MM.1S (cell line): ENCODE data around the gene RAB20.
"Not testable (repeated sequence)": the region's sequence is repeated elsewhere in the genome, so short reads cannot be mapped to it uniquely, and the experiment has no call there.

Experiments used
- DNase-seq: peaks from one replicate; pipeline ENCODE4 v3.0.0-alpha.2; 2015
- H2AFZ ChIP-seq: fragments of 300-600 bp; sonication (generic); 2 replicates; pipeline ENCODE4 v1.6.0; 2016; ENCODE audit warnings: antibody characterized with exemption, low read length
- H3F3A ChIP-seq: fragments of 300-600 bp; sonication (generic); 2 replicates; pipeline ENCODE4 v1.6.1; 2016; ENCODE audit warnings: mild to moderate bottlenecking, antibody characterized with exemption, low read length, moderate library complexity, mixed read lengths; ENCODE audit not compliant: insufficient read depth
- H3K27ac ChIP-seq: fragments of 300-600 bp; sonication (generic); 2 replicates; pipeline ENCODE4 v1.5.1; 2016; ENCODE audit warnings: mild to moderate bottlenecking, low read length
- H3K27me3 ChIP-seq: fragments of 300-600 bp; sonication (generic); replicated peaks from 2 replicates; pipeline ENCODE4 v1.6.0; 2016; ENCODE audit warnings: low read length; ENCODE audit not compliant: insufficient read depth
- H3K36me3 ChIP-seq: fragments of 300-600 bp; sonication (generic); replicated peaks from 2 replicates; pipeline ENCODE4 v1.6.1; 2016; ENCODE audit warnings: mild to moderate bottlenecking, low read length, mixed read lengths; ENCODE audit not compliant: insufficient read depth
- H3K4me1 ChIP-seq: fragments of 300-600 bp; sonication (generic); 2 replicates; pipeline ENCODE4 v1.6.1; 2016; ENCODE audit warnings: low read length, mixed read lengths
- H3K4me2 ChIP-seq: fragments of 300-600 bp; sonication (generic); 2 replicates; pipeline ENCODE4 v1.6.0; 2016; ENCODE audit warnings: low read depth, low read length
- H3K4me3 ChIP-seq: fragments of 300-600 bp; sonication (generic); 2 replicates; pipeline ENCODE4 v1.5.1; 2016; ENCODE audit warnings: low read length, mixed read lengths
- H3K79me2 ChIP-seq: fragments of 300-600 bp; sonication (generic); 2 replicates; pipeline ENCODE4 v1.6.1; 2016; ENCODE audit warnings: mixed run types, low read length, mixed read lengths
- H3K9ac ChIP-seq: fragments of 300-600 bp; sonication (generic); 2 replicates; pipeline ENCODE4 v1.6.1; 2016; ENCODE audit warnings: low read length, mixed read lengths
- H3K9me2 ChIP-seq: fragments of 300-600 bp; sonication (generic); replicated peaks from 2 replicates; pipeline ENCODE4 v1.6.1; 2016; ENCODE audit warnings: mild to moderate bottlenecking, low read length, mixed read lengths; ENCODE audit not compliant: insufficient read depth
- H3K9me3 ChIP-seq: fragments of 300-600 bp; sonication (generic); replicated peaks from 2 replicates; pipeline ENCODE4 v1.6.1; 2016; ENCODE audit warnings: mild to moderate bottlenecking, low read length, mixed read lengths; ENCODE audit not compliant: insufficient read depth
- H4K20me1 ChIP-seq: fragments of 300-600 bp; sonication (generic); 2 replicates; pipeline ENCODE4 v1.6.1; 2016; ENCODE audit warnings: mild to moderate bottlenecking, low read length, moderate library complexity, mixed read lengths; ENCODE audit not compliant: insufficient read depth
- CTCF ChIP-seq: fragments of 300-600 bp; sonication (generic); IDR thresholded peaks from 2 replicates; pipeline ENCODE4 v1.5.1; 2016; ENCODE audit warnings: antibody characterized with exemption, low read length, mixed read lengths
- EZH2 ChIP-seq: fragments of 300-600 bp; sonication (generic); optimal IDR thresholded peaks from 2 replicates; pipeline ENCODE3; 2017; ENCODE audit warnings: low read depth, mild to moderate bottlenecking, antibody characterized with exemption, low read length, mixed read lengths
- EZH2phosphoT487 ChIP-seq: fragments of 300-600 bp; sonication (generic); IDR thresholded peaks from 2 replicates; pipeline ENCODE4 v1.6.1; 2018; ENCODE audit warnings: antibody characterized with exemption, low read length

The RAB20 gene

DNA sequence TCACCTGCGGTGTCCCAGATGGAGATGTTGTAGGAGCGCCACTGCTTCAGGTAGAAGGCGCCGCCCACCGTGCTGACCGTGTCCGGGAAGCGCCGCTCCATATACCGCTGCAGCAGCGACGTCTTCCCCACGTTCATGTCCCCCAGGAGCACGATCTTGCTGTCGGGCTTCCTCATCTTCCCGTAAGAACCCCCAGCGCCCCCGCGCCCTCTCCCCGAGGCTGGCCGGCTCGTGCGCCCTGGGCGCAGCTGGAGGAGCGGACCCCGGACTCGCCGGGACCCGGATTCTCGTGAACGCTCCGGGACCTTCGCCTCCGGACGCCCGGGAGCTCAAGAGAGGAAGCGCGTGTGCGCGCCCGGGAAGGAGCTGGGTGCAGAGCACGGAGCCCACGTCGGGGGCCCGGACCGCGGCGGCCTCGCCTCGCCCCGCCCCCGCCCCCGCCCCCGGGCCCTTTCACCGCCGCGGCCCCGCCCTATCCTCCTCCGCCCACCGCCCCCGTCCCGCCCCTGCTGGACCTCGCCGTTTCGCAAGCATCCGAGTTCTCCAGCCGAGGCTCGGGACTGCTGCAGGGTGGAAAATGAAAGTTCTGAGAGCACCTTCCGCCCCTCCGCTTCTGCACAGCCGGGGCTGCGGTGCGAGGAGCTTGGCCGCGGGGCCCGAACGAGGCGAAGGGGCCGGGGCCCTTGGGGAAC, at the start of gene RAB20:
Gene RAB20, minus strand, starts transcription at position 379 of the 692 bp plus-strand sequence. Its CDS starts 203 bp downstream, at position 176.
- TF ChIP-seq CTCF (no peak), EZH2 (no peak), EZH2phosphoT487 (no peak)

DNA sequence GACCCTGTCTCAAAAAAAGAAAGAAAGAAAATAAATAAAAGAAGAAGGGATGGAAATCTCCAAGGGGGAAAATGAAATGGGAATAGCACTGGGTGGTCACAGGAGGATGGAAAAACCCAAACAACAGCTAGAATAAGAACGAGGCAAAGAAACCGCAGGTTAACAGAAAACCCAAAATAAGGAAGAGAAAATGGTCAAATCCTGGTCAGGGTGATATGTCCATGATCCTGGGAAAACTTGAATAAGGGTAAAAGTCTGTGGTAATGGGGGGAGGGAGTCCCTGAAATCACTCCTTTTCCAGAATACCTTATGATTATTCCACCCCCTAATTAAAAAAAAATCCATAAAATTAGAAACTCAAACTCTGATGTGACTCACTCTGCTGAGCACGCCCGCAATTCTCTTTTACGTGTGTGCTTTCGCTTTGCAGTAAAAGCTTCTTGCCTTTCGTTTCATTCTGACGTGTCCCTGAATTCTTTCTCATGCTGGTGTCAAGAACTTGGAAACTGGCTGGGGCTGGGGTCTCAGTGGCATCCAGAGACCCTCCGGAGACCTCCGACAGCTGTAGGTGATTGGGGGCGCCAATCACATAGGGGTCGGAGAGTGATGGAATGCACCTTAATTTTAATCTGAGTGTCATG, 49.6 kb upstream of the RAB20 start:
- Histone ChIP-seq H3K4me3 (peak overlapping the region; percentile 42), H3K27me3 (no peaks in the 10 kb centered on the region), H3K4me1 (no peaks in the 10 kb centered on the region; the same call in 1 of the 2 replicates), H2AFZ (peak overlapping the region; percentile 27), H3K9me2 (no peaks in the 10 kb centered on the region), H3K9me3 (no peaks in the 10 kb centered on the region), H3K79me2 (peaks cover 4% of the 10 kb centered on the region), H3K36me3 (no peaks in the 10 kb centered on the region), H3F3A (no peaks in the 10 kb centered on the region), H3K9ac (no peak overlapping the region), H3K4me2 (peak overlapping the region; percentile 52), H3K27ac (no peak overlapping the region), H4K20me1 (no peaks in the 10 kb centered on the region)
- DNase-seq = peak; percentile 27
- no peak for TF ChIP-seq CTCF
- TF ChIP-seq EZH2 = no peak
- no peak for TF ChIP-seq EZH2phosphoT487

More for the DNA sequence above, at the start of gene RAB20:
- Histone ChIP-seq H3K9me3 (no peaks in the 10 kb centered on the region), H3F3A (peaks cover 17% of the 10 kb centered on the region), H3K9me2 (no peaks in the 10 kb centered on the region), H2AFZ (peak within 1 kb of the TSS; percentile 82), H3K4me2 (peak within 1 kb of the TSS; percentile 78), H3K4me1 (no peaks in the 10 kb centered on the region), H3K27ac (no peak within 1 kb of the TSS), H3K36me3 (no peaks in the 10 kb centered on the region), H3K79me2 (no peaks in the 10 kb centered on the region), H3K9ac (peak within 1 kb of the TSS; percentile 2; the same call in 1 of the 2 replicates), H4K20me1 (no peaks in the 10 kb centered on the region), H3K27me3 (peaks cover 16% of the 10 kb centered on the region), H3K4me3 (peak within 1 kb of the TSS; percentile 74)
- peak; percentile 86 for DNase-seq

GRCh38 chr13:110607675-110608224, 46.2 kb upstream of the RAB20 start:
- no peaks in the 10 kb centered on the region for H3K9me3 ChIP-seq
- no peak for TF ChIP-seq CTCF
- no peak for TF ChIP-seq EZH2phosphoT487
- no peak for TF ChIP-seq EZH2
- no peaks in the 10 kb centered on the region for H3K79me2 ChIP-seq
- H3K27ac ChIP-seq = no peak overlapping the region
- no peak overlapping the region for H3K4me3 ChIP-seq
- no peak overlapping the region for H2AFZ ChIP-seq
- no peak overlapping the region for H3K4me2 ChIP-seq
- H3K9ac ChIP-seq = no peak overlapping the region
- H3K4me1 ChIP-seq = no peaks in the 10 kb centered on the region; the same call in 1 of the 2 replicates
- H3F3A ChIP-seq = no peaks in the 10 kb centered on the region
- H3K27me3 ChIP-seq = no peaks in the 10 kb centered on the region
- no peak for DNase-seq
- H4K20me1 ChIP-seq = no peaks in the 10 kb centered on the region
- no peaks in the 10 kb centered on the region for H3K9me2 ChIP-seq
- H3K36me3 ChIP-seq = no peaks in the 10 kb centered on the region

DNA sequence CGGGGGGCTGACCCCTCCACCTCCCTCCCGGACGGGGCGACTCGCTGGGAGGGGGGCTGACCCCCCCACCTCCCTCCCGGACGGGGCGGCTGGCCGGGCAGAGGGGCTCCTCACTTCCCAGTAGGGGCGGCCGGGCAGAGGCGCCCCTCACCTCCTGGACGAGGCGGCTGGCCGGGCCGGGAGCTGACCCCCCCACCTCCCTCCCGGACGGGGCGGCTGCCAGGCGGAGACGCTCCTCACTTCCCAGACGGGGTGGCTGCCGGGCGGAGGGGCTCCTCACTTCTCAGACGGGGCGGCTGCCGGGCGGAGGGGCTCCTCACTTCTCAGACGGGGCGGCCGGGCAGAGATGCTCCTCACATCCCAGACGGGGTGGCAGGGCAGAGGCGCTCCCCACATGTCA, 44.8 kb upstream of the RAB20 start:
- H3K9me3 ChIP-seq, H2AFZ ChIP-seq, H4K20me1 ChIP-seq, H3K4me3 ChIP-seq, H3F3A ChIP-seq, H3K4me2 ChIP-seq, H3K9me2 ChIP-seq, H3K9ac ChIP-seq, H3K27me3 ChIP-seq, H3K27ac ChIP-seq, DNase-seq, H3K79me2 ChIP-seq, H3K36me3 ChIP-seq, H3K4me1 ChIP-seq: not testable (repeated sequence)
